SK-N-SH treated with all-trans-retinoic acid at 6 μM for 48 hours (cell line): ENCODE data around the gene GABPB2.
A peak's percentile ranks its signal among the peaks of the same experiment; 100 is the strongest.

Experiments
- ATAC-seq: fragments of 200-7000 bp; cut with Tn5 transposase; 3 replicates; pipeline ENCODE4 v1.9.1; 2020; ENCODE audit warnings: mild to moderate bottlenecking, moderate library complexity
- ARNTL ChIP-seq: fragments of 450-650 bp; formaldehyde crosslinking; IDR thresholded peaks from 2 replicates; pipeline ENCODE4 v1.5.0; 2020; ENCODE audit warnings: low read depth, mild to moderate bottlenecking, moderate library complexity, borderline replicate concordance
- BACH2 ChIP-seq: fragments of 250-450 bp; sonication (Bioruptor Pico); IDR thresholded peaks from 2 replicates; pipeline ENCODE4 v1.9.0; 2021; ENCODE audit warnings: mild to moderate bottlenecking, borderline replicate concordance
- CREB5 ChIP-seq: fragments of 250-450 bp; sonication (Bioruptor Pico); IDR thresholded peaks from 2 replicates; pipeline ENCODE4 v1.5.1; 2020; ENCODE audit warnings: low read depth, mild to moderate bottlenecking, moderate library complexity
- CSDC2 ChIP-seq: fragments of 250-450 bp; sonication (Bioruptor Pico); IDR thresholded peaks from 2 replicates; pipeline ENCODE4 v1.5.0; 2020; ENCODE audit warnings: mild to moderate bottlenecking, moderate library complexity
- ESRRG ChIP-seq: fragments of 250-450 bp; sonication (Bioruptor Pico); IDR thresholded peaks from 2 replicates; pipeline ENCODE4 v1.6.1; 2021; ENCODE audit warnings: mild to moderate bottlenecking
- GLIS3 ChIP-seq: fragments of 250-450 bp; sonication (Bioruptor Pico); IDR thresholded peaks from 2 replicates; pipeline ENCODE4 v1.5.0; 2020; ENCODE audit warnings: mild to moderate bottlenecking, moderate library complexity
- ISL1 ChIP-seq: fragments of 250-450 bp; sonication (Bioruptor Pico); IDR thresholded peaks from 2 replicates; pipeline ENCODE4 v2.1.2; 2022; ENCODE audit warnings: mild to moderate bottlenecking, moderate library complexity
- OSR1 ChIP-seq: fragments of 250-450 bp; sonication (Bioruptor Pico); IDR thresholded peaks from 2 replicates; pipeline ENCODE4 v1.8.0; 2022; ENCODE audit warnings: moderate library complexity, mild to moderate bottlenecking, inconsistent platforms
- PATZ1 ChIP-seq: fragments of 250-450 bp; sonication (Bioruptor Pico); IDR thresholded peaks from 2 replicates; pipeline ENCODE4 v1.8.0; 2020; ENCODE audit warnings: mild to moderate bottlenecking, moderate library complexity, borderline replicate concordance
- POU6F1 ChIP-seq: fragments of 250-450 bp; sonication (Bioruptor Pico); IDR thresholded peaks from 2 replicates; pipeline ENCODE4 v1.8.0; 2021; ENCODE audit warnings: low read depth, mild to moderate bottlenecking, moderate library complexity, borderline replicate concordance
- TSHZ2 ChIP-seq: fragments of 250-450 bp; sonication (Bioruptor Pico); IDR thresholded peaks from 2 replicates; pipeline ENCODE4 v1.5.0; 2020; ENCODE audit warnings: mild to moderate bottlenecking, moderate library complexity
- ZC3H10 ChIP-seq: fragments of 250-450 bp; sonication (Bioruptor Pico); IDR thresholded peaks from 2 replicates; pipeline ENCODE4 v1.5.1; 2021; ENCODE audit warnings: mild to moderate bottlenecking, moderate library complexity
- ZFP3 ChIP-seq: fragments of 250-450 bp; sonication (Bioruptor Pico); IDR thresholded peaks from 2 replicates; pipeline ENCODE4 v1.5.0; 2020; ENCODE audit warnings: mild to moderate bottlenecking, moderate library complexity
- ZNF70 ChIP-seq: fragments of 450-650 bp; formaldehyde crosslinking; IDR thresholded peaks from 2 replicates; pipeline ENCODE4 v1.5.0; 2020; ENCODE audit warnings: mild to moderate bottlenecking, moderate library complexity

Gene GABPB2

GRCh38 chr1:151070474-151071276 is at the start of gene GABPB2:
TSS of gene GABPB2 (plus strand) at chr1:151070761. CDS start at chr1:151088190, 17,429 bp downstream.
- peak; percentile 90 for ATAC-seq
- TF ChIP-seq POU6F1 (CRISPR knock-in tag) = peak; percentile 95; the same call in 1 of the 2 replicates
- TF ChIP-seq GLIS3 (CRISPR knock-in tag) = peak; percentile 40; the same call in 1 of the 2 replicates
- peak; percentile 77; the same call in 1 of the 2 replicates for TF ChIP-seq PATZ1
- no peak for TF ChIP-seq ZNF70
- no peak for TF ChIP-seq CREB5 (CRISPR knock-in tag)
- TF ChIP-seq CSDC2 (CRISPR knock-in tag) = 0 out of 2 replicates have a peak, but pooled peaks have one; percentile 57
- TF ChIP-seq TSHZ2 = no peak; the same call in 1 of the 2 replicates
- no peak for TF ChIP-seq ISL1 (CRISPR knock-in tag)
- TF ChIP-seq OSR1 (CRISPR knock-in tag) = no peak
- no peak for TF ChIP-seq BACH2 (CRISPR knock-in tag)
- TF ChIP-seq ARNTL (CRISPR knock-in tag) = no peak; the same call in 1 of the 2 replicates
- TF ChIP-seq, all 23 proteins: peak for 4

- peak; percentile 99 for ATAC-seq
- TF ChIP-seq POU6F1 (CRISPR knock-in tag) = no peak
- TF ChIP-seq ZFP3 (CRISPR knock-in tag) = no peak
- no peak for TF ChIP-seq ARNTL (CRISPR knock-in tag)
- no peak for TF ChIP-seq TSHZ2
- TF ChIP-seq CSDC2 (CRISPR knock-in tag) = no peak
- TF ChIP-seq ESRRG (CRISPR knock-in tag) = no peak
- no peak for TF ChIP-seq ZC3H10
- no peak for TF ChIP-seq ISL1 (CRISPR knock-in tag)
- TF ChIP-seq CREB5 (CRISPR knock-in tag) = no peak
- TF ChIP-seq, all 23 proteins: peak for 0
Measured at GRCh38 chr1:151024540-151025146, 45.9 kb upstream of the GABPB2 start.
